ENCODE results near the gene SPATA2L.

- TF ChIP-seq, protein P1, sequence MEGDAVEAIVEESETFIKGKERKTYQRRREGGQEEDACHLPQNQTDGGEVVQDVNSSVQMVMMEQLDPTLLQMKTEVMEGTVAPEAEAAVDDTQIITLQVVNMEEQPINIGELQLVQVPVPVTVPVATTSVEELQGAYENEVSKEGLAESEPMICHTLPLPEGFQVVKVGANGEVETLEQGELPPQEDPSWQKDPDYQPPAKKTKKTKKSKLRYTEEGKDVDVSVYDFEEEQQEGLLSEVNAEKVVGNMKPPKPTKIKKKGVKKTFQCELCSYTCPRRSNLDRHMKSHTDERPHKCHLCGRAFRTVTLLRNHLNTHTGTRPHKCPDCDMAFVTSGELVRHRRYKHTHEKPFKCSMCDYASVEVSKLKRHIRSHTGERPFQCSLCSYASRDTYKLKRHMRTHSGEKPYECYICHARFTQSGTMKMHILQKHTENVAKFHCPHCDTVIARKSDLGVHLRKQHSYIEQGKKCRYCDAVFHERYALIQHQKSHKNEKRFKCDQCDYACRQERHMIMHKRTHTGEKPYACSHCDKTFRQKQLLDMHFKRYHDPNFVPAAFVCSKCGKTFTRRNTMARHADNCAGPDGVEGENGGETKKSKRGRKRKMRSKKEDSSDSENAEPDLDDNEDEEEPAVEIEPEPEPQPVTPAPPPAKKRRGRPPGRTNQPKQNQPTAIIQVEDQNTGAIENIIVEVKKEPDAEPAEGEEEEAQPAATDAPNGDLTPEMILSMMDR (IDR thresholded peaks at IDR 0.05 in 4 of 5, conservative IDR thresholded peaks at IDR 0.05 in 1 of 5), result no peak
- TF ChIP-seq POLR2A (IDR thresholded peaks at IDR 0.05), result no peak
Measured at GRCh38 chr16:89748921-89749320, 47.4 kb upstream of the SPATA2L start.
